T-helper 1 cell treated with Interleukin-12 subunit alpha and Interleukin-12 subunit beta and Interleukin-4 antibody, amounts not matched to agents 30 ng/mL and 1 ng/mL, for 36 hours (primary cell): Measurements from ENCODE around the gene GALR2. TPM values are rescaled to one million over a fixed set of nuclear protein-coding genes. Genes with fewer than 3 reads are reported as not detected.
"Not testable (repeated sequence)": the region's sequence is repeated elsewhere in the genome, so short reads cannot be mapped to it uniquely, and the experiment has no call there.

Experiments
- intact Hi-C: fragments of 100-400 bp; cut with micrococcal nuclease; formaldehyde crosslinking; loops from one replicate; pipeline ENCODE4 v1.15.1; 2024
- total RNA-seq: library from RNA; stranded (reverse); gene quantifications from 2 replicates; pipeline ENCODE4 v1.2.3, GENCODE V29; 2022

The GALR2 gene, protein sequence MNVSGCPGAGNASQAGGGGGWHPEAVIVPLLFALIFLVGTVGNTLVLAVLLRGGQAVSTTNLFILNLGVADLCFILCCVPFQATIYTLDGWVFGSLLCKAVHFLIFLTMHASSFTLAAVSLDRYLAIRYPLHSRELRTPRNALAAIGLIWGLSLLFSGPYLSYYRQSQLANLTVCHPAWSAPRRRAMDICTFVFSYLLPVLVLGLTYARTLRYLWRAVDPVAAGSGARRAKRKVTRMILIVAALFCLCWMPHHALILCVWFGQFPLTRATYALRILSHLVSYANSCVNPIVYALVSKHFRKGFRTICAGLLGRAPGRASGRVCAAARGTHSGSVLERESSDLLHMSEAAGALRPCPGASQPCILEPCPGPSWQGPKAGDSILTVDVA
- 0.78 and 0.86 TPM in 2 replicates for total RNA-seq

DNA sequence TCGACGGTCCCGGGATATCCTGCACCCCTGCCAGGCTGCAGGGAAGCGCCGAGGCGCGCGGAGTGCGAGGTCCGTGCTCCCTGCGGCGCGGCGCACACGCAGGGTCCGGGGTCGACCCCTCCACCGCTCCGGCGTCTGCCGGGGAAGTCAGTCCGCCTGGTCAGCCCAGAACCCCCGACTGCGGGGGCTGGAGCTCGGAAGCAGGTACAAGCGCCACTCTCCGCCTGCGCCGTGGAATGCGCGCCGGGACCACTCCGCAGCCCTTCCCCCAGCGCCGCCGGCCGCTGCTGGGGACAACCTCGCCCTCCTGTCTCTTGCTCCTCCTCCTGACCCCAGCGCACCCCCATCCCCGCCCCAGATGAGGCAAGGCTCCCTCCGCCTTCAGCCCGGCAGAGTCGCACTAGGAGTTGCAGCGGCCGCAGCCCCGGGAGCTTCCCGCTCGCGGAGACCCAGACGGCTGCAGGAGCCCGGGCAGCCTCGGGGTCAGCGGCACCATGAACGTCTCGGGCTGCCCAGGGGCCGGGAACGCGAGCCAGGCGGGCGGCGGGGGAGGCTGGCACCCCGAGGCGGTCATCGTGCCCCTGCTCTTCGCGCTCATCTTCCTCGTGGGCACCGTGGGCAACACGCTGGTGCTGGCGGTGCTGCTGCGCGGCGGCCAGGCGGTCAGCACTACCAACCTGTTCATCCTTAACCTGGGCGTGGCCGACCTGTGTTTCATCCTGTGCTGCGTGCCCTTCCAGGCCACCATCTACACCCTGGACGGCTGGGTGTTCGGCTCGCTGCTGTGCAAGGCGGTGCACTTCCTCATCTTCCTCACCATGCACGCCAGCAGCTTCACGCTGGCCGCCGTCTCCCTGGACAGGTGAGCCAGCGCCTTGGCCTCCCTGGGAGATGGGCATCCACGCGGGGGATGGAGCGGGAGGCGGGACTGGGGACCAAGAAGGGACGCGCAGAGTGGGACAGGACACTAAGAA, at the start of gene GALR2:
Gene GALR2, plus strand, starts transcription at position 392 of the 974 bp plus-strand sequence. Its CDS starts 103 bp downstream, at position 495.
- intact Hi-C loops, result loop anchor here (10.0 kb wide), 1 partner anchor 170 kb away; the partner anchor contains the start of gene MRPL38

DNA sequence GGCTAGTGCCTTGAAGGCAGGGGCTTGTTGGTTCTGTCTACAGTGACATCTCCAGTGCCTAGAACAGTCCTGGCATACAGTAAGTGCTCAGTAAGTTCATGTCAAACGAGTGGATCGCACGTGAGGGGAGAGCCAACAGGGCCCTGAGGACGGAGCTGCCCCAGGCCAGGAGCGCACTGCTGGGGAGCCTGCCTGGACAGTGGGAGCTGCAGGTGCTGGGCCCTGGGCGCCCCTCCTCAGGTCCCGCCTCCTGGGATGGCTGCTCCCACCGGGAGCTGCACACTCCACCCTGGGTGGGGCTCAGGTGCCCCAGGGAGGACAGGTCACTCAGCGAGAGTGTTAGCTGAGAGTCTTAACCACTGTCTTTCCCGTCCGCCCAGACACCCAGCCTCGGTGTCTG, 49.3 kb upstream of the GALR2 start:
- intact Hi-C loops, result no loop called here

DNA sequence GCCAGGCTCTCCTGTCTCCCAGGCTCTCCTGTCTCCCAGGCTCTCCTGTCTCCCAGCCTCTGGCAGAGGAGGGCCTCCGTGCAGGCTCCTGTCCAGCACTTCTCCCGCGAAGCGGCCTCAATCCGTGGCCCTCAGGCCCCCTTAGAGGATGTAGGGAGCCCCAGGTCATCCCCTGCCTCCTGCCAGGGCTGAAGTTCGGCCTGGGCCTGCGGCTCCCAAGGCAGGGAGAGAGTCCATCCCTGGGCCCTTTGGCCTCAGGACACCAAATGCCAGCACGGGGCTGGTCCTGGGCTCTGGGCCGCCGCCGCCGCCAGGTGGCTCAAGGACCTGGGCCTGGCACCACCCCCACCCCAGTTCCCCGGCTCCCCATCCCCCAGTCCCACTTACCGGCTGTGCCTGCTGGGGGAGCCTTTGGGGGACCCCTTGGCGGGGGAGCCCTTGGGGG, 47.8 kb upstream of the GALR2 start:
- intact Hi-C loops, result no loop called here

DNA sequence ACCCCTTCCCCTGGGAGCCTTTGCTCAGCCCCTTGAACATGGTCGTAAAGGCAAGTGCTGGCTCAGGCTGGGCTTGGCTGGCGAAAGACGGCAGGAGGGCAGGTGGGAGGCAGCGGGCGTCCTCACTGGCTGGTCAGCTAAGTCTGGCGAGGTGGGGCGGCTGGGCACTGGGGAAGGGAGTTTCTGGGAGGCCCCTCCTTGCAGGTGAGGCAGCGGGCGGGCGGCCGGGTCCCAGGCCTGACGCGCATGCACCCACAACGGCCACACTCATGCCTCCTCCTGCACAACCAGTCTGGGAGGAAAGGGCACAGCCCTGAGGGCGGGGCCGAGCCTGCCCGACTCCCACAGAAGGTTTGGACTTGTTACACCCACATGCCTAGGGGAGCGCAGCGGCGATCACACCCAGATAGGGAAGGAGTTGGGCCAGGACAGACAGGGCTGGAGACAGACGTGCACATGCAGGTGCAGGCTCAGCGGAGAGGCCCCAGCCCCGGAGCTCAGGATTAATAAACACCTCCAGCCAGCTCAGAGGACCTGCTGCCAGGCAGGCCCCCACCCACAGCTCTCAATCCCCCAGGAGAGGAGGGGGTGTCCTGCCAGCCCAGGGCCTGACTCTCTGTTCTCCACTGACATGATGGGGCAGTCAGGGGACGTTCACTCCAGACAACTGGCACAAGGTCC, 47.3 kb upstream of the GALR2 start, which contains the start of gene EVPL:
Gene EVPL, minus strand, starts transcription at position 148 of the 681 bp plus-strand sequence. Its CDS starts 108 bp downstream, at position 40.
- intact Hi-C loops, result no loop called here

DNA sequence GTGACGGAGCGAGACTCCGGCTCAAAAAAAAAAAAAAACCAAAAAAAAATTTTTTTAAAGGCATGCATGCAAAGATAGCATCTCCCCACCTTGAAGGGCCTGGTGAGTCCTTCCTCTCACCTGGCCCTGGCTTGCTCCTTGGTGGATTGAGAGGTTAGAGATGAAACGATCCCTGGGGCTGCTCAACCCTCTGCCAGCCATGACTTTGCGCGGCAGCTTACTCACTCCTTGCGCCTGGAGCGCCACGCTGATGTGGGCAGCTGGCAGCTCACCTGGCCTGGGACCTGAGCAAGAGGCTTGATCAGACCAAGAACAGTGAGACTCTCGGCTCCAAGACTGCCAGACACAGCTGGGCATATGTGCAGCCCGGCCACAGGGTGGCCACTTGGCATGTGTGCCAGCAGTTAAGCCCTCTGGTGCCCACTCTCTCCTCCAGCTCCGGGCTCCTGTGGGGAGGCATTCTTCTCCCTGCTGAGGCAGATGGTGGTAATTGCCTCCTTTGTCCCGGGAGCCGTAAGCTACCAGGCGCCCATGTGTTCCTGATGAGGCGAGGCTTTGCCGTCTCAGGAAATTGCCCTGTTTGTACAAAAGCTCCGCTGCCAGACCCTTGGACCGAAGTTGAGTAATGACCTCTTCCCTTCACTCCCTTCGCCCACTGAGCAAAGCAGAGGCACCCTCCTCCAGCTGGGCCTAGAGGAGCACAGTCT, 42.4 kb upstream of the GALR2 start:
- intact Hi-C loops, result no loop called here

DNA sequence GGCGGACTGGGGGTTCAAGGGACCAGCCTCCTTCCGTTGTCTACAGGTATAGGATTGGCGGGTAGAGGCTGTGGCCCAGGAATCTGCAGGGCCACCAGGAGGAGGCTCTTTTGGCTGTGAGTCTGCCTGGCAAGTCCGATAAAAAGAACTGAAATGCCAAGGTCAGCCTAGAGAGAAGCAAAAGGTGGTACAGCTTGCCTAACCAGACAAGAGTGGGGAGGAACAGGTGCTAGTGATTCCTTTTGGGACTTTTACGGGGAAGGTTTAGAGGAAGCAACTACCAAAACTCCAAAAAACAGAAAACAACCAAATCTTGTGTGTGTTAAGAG, 41.8 kb upstream of the GALR2 start:
- intact Hi-C loops, result no loop called here

DNA sequence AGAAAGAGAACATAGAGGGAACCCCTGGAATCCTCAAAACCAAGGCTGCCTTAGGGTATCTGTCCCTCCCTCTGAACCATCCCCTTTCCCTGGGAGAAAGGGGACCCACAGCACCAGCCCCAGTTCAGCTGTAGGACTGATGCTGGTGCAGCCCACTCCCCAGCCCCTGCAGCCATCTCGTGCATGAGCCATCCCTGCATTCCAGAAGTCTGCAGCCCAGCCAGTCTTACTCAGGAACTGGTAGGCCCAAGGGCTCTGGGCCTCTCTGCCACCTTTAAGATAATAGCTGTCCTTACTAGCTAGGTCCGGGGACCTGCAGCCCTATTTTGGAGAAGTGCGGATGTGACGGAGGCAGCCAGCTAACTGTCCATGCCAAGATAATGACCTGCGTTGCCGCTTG, 41.4 kb upstream of the GALR2 start:
- intact Hi-C loops, result no loop called here

DNA sequence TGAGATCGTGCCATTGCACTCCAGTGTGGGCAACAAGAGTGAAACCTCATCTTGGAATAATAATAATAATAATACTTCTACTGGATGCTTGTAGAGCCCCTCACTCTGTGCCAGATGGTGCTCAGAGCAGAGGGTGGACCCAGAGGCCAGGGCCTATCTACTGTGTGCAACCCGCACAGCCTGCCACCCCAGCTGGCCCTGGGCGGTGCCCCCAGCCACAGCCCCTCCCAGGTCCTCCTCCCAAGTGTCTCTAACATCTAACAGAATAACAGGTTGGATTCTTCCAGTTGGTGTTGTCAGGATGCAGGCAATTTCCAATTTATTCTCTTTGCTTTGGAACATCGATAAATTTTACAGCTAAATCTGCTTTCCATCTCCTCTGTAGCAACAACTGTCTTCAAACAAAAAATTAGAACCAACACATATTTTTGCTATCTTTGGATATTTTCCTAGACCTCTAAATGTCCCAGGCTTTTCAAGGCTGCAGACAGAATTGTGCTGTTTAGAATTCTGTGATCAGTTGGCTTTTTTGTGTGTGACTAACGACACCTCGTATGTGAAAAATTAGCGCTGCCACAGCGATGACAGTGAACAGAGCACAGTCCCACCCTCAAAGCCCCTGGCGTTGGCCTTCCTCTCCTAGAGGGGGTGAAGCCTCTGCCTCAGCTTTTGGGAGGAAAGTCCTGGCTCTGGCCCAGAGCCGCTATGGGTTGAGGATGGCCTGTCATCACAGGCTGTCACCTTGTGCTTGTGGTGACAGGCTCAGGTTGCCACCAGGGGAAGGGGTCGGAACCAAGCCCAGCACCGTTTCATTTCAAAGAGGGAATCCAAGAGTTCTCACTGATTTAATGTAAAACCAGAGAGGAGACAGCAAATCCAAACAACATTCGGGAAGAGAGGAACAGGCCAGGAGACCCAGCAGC, 39.9 kb upstream of the GALR2 start:
- intact Hi-C loops, result no loop called here

DNA sequence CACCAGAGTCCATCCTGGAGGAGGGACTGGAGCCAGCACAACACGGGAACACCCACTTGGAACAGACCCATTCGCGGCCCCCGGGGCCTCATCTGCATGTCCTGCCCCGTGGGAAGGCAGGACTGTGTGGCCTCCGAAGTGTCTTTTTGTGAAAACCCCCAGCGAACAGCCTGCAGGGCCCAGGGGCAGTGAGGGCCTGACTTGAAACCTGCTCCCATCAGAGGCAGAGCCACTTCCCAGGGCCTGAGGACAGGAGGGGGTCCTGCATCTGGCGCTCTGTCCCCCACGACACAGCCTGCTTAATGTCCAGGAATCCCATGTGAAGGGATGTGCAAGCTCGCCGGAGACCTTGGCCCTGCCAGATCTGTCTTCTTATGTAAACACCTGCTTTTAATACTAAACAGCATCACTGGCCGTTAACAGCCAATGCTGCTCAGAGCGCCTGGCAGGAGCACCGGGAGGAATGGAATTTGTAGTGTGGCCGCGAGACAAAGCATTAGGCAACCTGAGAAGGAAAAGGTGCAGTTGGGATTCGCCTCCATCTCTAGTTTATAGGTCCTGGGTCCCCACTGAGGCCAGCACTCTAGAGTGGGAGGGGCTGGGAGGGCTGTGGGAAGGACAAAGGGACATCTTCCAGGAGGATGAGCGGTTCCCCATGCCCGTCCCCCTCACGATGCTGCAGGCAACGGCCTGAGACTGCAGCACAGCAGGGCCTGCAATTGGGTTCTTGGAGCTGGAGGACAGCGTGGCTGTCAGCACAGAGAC, 37.9 kb upstream of the GALR2 start:
- intact Hi-C loops, result no loop called here

DNA sequence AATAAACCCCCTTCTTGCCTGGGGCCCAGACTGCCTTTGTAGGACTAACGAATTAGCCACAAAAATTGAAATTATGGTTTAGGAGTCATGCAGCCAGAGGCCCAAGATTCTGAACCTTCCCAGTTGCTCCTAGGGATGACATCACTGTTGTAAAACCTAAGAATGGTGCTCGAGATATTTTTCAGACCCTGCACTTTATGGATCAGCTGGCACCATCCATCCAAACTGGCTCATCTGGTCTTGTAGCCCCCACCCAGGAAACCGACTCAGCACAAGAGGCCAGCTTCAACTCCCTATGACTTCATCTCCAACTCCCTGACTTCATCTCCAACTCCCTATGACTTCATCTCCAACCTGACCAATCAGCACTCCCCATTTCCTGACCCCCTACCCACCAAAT, 36.5 kb upstream of the GALR2 start:
- intact Hi-C loops, result no loop called here

DNA sequence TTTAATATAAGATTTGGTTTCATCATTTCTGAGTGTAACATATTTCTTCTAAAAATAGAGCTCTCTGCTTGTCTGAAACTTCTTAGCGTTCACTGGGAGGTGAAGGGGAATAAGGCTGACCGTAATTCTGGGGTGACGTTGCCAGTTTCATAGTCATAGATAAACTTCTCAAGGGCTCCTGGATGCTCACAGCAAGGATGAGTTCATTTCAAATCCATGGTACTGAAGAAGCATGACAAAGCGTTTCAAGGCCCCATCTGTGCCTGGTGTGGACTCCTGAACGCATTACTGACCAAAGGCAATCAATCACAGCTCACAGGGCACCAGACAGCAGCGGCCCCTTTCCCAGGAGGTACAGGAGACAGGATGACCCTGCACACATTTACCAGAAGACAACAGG, 35.5 kb upstream of the GALR2 start:
- intact Hi-C loops, result no loop called here

DNA sequence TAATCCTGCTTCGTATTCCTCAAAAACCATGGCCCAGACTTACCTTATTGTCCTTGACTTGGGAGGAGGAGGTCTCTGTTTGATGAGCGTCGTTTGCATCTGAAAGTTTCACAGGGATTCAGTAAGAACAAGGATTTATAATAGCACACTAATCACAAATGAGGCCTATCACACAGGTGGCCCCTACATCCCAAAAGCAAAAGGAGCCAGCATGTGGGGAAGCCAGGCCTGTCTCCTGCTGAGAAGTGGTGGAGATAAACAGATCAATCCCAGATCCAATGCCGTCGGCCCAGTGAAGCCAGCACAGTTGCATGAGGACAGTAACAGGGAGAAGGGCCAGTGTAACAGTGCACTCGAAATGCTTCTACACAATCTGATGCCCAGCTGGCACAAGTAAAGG, 34.2 kb upstream of the GALR2 start:
- intact Hi-C loops, result no loop called here

DNA sequence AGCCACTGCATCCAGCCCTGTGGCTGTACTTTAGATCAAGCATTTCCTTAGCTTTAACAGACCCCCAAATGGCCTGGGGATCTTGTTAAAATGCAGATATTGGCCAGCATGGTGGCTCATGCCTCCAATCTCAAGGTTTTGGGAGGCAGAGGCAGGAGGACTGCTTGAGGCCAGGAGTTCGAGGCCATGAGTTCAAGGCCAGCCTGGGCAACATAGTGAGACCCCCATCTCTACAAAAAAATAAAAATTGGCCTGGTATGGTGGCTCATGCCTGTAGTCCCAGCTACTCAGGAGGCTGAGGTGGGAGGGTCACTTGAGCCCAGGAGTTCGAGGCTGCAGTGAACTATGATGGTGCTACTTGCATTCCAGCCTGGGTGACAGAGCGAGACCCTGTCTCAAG, 31.7 kb upstream of the GALR2 start:
- intact Hi-C loops, result not testable (repeated sequence)

DNA sequence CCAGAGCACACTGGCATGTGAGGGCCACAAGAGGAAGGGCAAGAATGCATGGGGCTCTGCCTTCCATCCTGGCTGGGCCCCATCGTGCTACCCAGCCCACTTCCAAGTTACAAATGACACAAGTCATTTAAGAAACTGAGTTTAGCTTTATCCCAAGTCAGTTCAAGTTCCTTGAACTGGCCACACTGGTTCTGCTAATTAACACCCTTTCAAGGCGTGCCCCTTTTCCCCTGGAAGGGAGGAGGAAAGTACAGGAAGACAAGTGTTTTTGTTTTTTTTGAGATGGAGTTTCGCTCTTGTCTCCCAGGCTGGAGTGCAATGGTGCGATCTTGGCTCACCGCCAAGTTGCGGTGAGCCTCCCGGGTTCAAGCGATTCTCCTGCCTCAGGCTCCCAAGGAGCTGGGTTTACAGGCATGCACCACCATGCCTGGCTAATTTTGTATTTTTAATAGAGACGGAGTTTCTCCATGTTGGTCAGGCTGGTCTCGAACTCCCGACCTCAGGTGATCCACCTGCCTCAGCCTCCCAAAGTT, 30.0 kb upstream of the GALR2 start:
- intact Hi-C loops, result not testable (repeated sequence)

DNA sequence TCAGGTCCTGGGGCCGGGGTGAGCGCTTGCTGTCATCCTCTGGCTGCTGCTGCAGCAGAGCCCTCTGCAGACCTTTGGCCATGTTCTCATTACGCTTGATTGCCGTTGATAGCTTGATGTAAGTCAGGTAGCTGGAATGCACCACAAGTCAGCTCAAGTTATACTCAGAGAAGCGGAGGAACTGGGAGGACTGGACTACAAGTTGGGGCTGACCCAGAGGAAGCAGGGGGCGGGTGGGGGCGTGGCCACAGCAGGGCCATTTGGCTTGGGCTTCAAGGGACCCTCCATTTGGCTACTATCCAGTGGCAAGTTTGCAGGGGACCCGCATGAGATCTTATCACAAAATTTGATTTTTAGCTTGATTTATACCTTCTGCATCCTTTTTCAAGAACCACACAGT, 28.5 kb upstream of the GALR2 start:
- intact Hi-C loops, result no loop called here

DNA sequence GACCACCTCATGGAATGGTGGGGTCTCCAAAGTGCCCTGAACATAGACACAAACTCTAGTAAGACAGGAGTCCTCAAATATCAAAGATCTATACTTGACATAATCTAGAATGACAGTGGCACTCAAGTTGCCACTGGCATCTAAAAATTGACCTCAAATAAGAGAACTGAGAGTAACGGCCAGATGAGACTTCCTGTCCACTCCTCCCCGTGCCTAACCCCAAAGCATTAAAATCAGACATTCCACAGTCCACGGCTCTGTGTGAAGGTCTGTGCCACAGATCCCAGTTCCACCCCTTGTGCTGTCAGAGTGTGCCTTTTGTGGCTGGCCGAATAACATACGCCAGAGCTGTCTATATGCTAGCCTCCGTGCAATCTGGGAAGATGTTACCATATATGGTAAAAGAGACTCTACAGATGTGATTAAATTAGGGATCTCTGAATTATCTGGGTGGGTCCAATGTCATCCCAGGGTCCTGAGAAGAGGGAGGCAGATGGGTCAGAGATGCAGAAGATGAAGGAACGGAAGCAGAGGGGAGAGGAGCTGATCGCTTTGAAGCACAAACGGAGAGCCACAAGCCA, 26.5 kb upstream of the GALR2 start:
- intact Hi-C loops, result no loop called here

DNA sequence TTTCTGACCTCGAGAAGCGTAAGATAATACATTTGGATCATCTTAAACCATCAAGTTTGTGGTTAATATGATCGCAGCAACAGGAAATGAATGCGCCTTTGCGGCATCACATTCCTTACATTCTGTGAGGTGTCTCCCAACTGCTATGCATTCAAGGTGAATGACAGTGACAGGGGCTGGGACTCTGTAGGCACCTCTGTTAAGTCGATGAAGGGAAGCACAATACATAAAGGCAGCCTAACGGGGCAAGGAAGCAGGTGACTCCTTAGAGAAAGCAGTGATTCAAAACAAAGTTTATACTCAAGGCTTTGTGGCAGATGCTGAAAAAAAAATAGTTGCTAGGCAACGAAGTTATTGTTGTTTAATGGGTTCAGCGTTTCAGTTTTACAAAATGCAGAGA, 25.9 kb upstream of the GALR2 start:
- intact Hi-C loops, result no loop called here

DNA sequence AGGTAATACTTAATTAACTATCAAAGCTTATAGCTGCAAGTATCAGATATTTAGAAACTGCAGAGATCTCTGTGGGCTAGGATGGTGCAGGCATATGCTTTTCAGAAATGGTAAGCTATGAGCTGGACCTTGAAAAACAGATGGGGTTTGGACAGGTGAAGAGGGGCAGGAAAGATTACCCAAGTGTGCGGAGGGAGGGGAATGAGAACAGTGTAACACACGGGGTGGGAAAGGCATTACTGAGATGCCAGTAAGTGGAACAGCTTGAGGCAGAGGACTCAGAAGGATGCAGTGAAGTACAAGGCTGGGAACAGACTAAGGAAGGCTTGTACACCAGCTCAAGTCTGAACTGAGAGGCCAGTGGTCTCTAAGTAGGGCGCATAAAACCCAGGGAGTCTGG, 25.3 kb upstream of the GALR2 start:
- intact Hi-C loops, result no loop called here
